H4 (cell line): ENCODE results near the gene CAMKK2. TPM values are rescaled to one million over a fixed set of nuclear protein-coding genes. Genes with fewer than 3 reads are reported as not detected.

Experiments used
- DNase-seq: peaks from one replicate; pipeline ENCODE4 v3.0.0-alpha.2; 2015; ENCODE audit warnings: low spot score
- total RNA-seq: library from RNA; depleted of rRNA; stranded (reverse); fragments of >200 nt; shearing (Covaris generic); gene quantifications from 2 replicates; pipeline ENCODE4 v1.2.3, GENCODE V29; 2014; rRNA removed

Gene CAMKK2
- total RNA-seq, 1 experiment from 2014 or later = 4.1 TPM

DNA sequence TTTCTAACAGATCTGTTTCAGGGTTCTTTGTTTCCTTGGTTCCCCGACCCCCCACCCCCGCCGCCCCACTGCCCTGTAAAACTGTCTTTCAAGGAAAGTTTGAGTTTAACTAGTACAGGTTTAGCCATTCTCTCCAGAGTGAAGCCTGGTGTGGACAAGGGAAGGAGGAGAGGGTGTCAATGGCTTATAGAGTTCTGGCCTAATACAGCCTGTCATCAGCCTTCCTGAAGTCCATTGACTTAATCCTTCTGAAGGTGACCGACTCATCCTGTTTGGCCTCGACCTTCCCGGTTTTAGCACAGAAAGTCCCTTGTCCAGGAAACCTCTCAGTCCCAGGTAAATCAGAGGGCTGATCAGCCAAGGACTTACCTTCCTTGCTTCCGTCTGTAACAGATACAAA lies 97.6 kb downstream of the CAMKK2 start:
- DNase-seq = no peak

DNA sequence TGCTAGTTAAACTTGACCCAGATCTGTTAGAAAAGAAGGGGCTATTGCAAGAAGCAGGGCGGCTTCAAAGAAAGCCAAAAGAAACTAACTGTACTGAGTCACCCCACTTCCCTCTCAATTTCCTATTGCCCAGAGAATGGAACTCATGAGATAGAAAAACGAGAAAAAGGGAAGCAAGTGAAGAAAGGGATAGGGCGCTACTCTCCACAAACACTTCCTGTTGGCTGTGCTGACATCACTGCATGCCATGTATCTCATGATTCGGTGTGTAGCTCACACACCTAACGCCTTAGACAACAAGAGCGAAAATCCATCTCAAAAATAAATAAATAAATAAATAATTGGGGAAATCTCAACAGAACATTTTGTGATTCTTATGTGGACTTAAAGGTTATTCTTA lies 99.6 kb downstream of the CAMKK2 start:
- no peak for DNase-seq

GRCh38 chr12:121191151-121191550 lies 105.4 kb downstream of the CAMKK2 start:
- DNase-seq = no peak

DNA sequence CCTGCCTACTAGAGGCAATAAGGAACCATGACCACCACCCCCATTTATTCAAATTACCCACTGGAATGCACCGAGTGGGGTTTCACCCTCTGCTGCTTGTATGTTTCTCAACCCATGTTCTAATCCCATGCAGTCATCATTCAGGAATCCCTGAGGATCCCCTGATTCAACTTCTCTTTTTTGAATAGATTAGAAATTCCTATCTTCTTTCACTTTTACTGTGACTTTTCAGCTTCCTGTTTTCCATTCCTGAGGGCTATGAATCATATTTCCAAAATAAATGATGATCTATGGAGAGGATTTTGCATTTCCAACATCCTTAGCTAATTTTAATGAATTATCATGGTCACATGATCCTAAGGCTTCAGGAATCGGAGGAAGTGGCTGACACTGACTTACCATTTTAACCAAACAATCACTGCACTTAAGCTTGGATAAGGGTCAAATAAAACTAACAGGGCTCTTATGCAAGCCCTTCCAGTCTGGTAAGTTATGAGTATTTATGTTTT lies 105.9 kb downstream of the CAMKK2 start:
- DNase-seq = peak; percentile 55

- no peak for DNase-seq
These were observed 106.8 kb downstream of the CAMKK2 start for GRCh38 chr12:121189619-121190155.

DNA sequence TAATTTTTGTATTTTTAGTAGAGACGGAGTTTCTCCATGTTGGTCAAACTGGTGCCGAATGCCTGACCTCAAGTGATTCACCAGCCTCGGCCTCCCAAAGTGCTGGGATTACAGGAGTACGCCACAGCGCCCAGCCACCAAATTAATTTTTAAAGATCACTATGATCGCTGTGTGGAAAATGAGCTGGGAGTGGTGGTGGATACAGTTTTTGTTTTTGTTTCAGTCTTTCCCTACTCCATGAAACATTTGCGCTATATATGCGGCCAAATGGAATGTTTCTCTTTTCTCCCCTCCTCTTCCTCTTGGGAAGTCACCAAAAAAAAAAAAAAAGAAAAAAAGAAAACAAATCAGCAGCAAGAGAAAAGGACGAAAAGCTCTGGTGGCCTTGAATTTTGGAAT lies 107.4 kb downstream of the CAMKK2 start:
- DNase-seq = no peak

DNA sequence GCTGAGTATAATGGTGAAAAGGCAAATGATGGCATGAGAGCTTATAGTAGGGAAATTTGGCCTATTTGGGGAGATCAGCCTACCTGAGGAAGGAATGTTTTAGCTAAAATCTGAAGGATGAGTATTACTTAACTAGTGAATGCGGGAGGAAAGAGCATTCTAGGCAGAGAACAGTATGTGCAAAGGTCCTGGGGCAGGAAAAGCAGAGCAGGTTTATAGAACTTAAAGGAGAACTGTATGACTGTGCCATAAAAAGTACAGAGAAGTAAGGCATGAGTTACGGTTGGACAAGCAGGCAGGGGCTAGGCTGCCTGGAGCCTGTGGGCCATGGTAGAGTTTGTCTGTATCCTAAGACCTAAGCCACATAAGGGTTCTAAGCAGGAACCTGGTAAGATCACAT lies 108.3 kb downstream of the CAMKK2 start:
- no peak for DNase-seq

Other genes starting within 250 kb of the CAMKK2 start
- gene P2RX7, start 163.8 kb downstream of the CAMKK2 start, total RNA-seq = 1.5 and 2.4 TPM in 2 replicates
- 52.3 and 61.7 TPM in 2 replicates for gene P2RX4, start 86.6 kb downstream of the CAMKK2 start, total RNA-seq
- gene ANAPC5, start 55.7 kb upstream of the CAMKK2 start, total RNA-seq = 128 and 134 TPM in 2 replicates
- 51.1 and 54.5 TPM in 2 replicates for gene RNF34, start 103.4 kb upstream of the CAMKK2 start, total RNA-seq